IMR-90 (cell line): ENCODE results near the gene RBM46. TPM values are rescaled to one million over a fixed set of nuclear protein-coding genes. Genes with fewer than 3 reads are reported as not detected.

ENCODE experiments used
- ATAC-seq: fragments of 200-7000 bp; cut with Tn5 transposase; 2 replicates; pipeline ENCODE4 v1.9.1; 2020; ENCODE audit warnings: low read depth, mild to moderate bottlenecking, moderate library complexity
- BruUV-seq: library from RNA; stranded (reverse); fragments of 400-500 nt; replicated peaks from 2 replicates; lab custom pipeline; 2021; lab: Mats Ljungman, UMichigan
- CTCF ChIA-PET: fragments of 300-600 bp; formaldehyde crosslinking; extraction: SDS; loops from one replicate; lab custom pipeline; 2021; ENCODE audit warnings: antibody characterized with exemption; lab: Yijun Ruan, JAX
- POLR2A ChIA-PET: fragments of 300-600 bp; sonication (Branson Sonifier 250); formaldehyde crosslinking; loops from one replicate; lab custom pipeline; 2022; ENCODE audit warnings: antibody characterized with exemption; ENCODE audit not compliant: unreplicated experiment; lab: Charles Lee
- DNase-seq: peaks from one replicate; pipeline ENCODE4 v3.0.0; 2013
- H2AFZ ChIP-seq: replicated peaks from 2 replicates; pipeline ENCODE3; 2013; ENCODE audit warnings: low read length, mild to moderate bottlenecking; ENCODE audit not compliant: poor library complexity
- H2AK5ac ChIP-seq: 2 replicates; pipeline ENCODE4 v1.6.1; 2013; ENCODE audit warnings: low read depth, low read length, inconsistent platforms
- H2AK9ac ChIP-seq: replicated peaks from 2 replicates; pipeline ENCODE3; 2013; ENCODE audit warnings: mild to moderate bottlenecking, low read depth, low read length, moderate library complexity; ENCODE audit not compliant: poor library complexity
- H2BK120ac ChIP-seq: 2 replicates; pipeline ENCODE4 v1.6.1; 2013; ENCODE audit warnings: low read depth, low read length, inconsistent platforms
- H2BK15ac ChIP-seq: 3 replicates; pipeline ENCODE4 v1.6.1; 2013; ENCODE audit warnings: low read depth, low read length, inconsistent platforms
- H2BK20ac ChIP-seq: 2 replicates; pipeline ENCODE4 v1.6.1; 2013; ENCODE audit warnings: low read depth, mild to moderate bottlenecking, inconsistent platforms, low read length, moderate library complexity
- H2BK5ac ChIP-seq: 2 replicates; pipeline ENCODE4 v1.6.1; 2013; ENCODE audit warnings: mild to moderate bottlenecking, low read depth, low read length, inconsistent platforms; ENCODE audit not compliant: poor library complexity, severe bottlenecking
- H3K14ac ChIP-seq: replicated peaks from 2 replicates; pipeline ENCODE4 v1.6.1; 2013; ENCODE audit warnings: low read depth, low read length, inconsistent platforms
- H3K18ac ChIP-seq: 2 replicates; pipeline ENCODE4 v1.6.1; 2013; ENCODE audit warnings: low read depth, low read length, control low read depth
- H3K23ac ChIP-seq: 2 replicates; pipeline ENCODE4 v1.6.1; 2013; ENCODE audit warnings: low read depth, low read length, inconsistent platforms
- H3K27ac ChIP-seq: 2 replicates; pipeline ENCODE4 v1.5.1; 2013; ENCODE audit warnings: mild to moderate bottlenecking, control low read depth, low read length; ENCODE audit not compliant: insufficient read depth
- H3K27me3 ChIP-seq: 2 replicates; pipeline ENCODE4 v1.6.1; 2013; ENCODE audit warnings: low read length; ENCODE audit not compliant: control insufficient read depth, insufficient read depth
- H3K36me3 ChIP-seq: 2 replicates; pipeline ENCODE4 v1.6.1; 2013; ENCODE audit warnings: low read length, mixed read lengths; ENCODE audit not compliant: control insufficient read depth, insufficient read depth
- H3K4ac ChIP-seq: 2 replicates; pipeline ENCODE4 v1.6.1; 2013; ENCODE audit warnings: low read depth, low read length, inconsistent platforms
- H3K4me1 ChIP-seq: 2 replicates; pipeline ENCODE4 v1.6.1; 2013; ENCODE audit warnings: low read length, mixed read lengths; ENCODE audit not compliant: control insufficient read depth, insufficient read depth
- H3K4me2 ChIP-seq: 2 replicates; pipeline ENCODE4 v1.6.1; 2013; ENCODE audit warnings: low read depth, mild to moderate bottlenecking, control low read depth, low read length, moderate library complexity
- H3K4me3 ChIP-seq: 2 replicates; pipeline ENCODE4 v1.5.1; 2013; ENCODE audit warnings: low read depth, mild to moderate bottlenecking, control low read depth, low read length, moderate library complexity; ENCODE audit not compliant: insufficient read depth
- H3K56ac ChIP-seq: 2 replicates; pipeline ENCODE4 v1.6.1; 2013; ENCODE audit warnings: low read length, inconsistent platforms; ENCODE audit not compliant: insufficient read depth; ENCODE audit errors: extremely low read depth
- H3K79me1 ChIP-seq, 2 experiments: 2 replicates each; pipeline ENCODE4 v1.6.1; 2013; ENCODE audit warnings: low read length in 2 of 2, inconsistent platforms in 1 of 2, low read depth in 1 of 2
- H3K9ac ChIP-seq: 2 replicates; pipeline ENCODE4 v1.6.1; 2013; ENCODE audit warnings: low read depth, low read length, control low read depth
- H3K9me1 ChIP-seq: 2 replicates; pipeline ENCODE4 v1.6.1; 2013; ENCODE audit warnings: low read length, inconsistent platforms; ENCODE audit not compliant: insufficient read depth
- H3K9me3 ChIP-seq: 2 replicates; pipeline ENCODE4 v1.6.1; 2013; ENCODE audit warnings: low read length; ENCODE audit not compliant: control insufficient read depth, insufficient read depth
- H4K20me1 ChIP-seq: 2 replicates; pipeline ENCODE4 v1.6.1; 2013; ENCODE audit warnings: low read length, inconsistent platforms; ENCODE audit not compliant: insufficient read depth
- H4K5ac ChIP-seq: 2 replicates; pipeline ENCODE4 v1.6.1; 2013; ENCODE audit warnings: mild to moderate bottlenecking, low read depth, low read length, control low read depth
- H4K8ac ChIP-seq, 2 experiments: 2 replicates each; pipeline ENCODE4 v1.6.1; 2013; ENCODE audit warnings: low read depth in 2 of 2, low read length in 2 of 2, control low read depth in 1 of 2, inconsistent platforms in 1 of 2
- H4K91ac ChIP-seq: 2 replicates; pipeline ENCODE4 v1.6.1; 2013; ENCODE audit warnings: low read depth, low read length, inconsistent platforms; ENCODE audit not compliant: insufficient read depth
- BHLHE40 ChIP-seq: fragments of 150-350 bp; IDR thresholded peaks from 2 replicates; pipeline ENCODE4 v1.6.1; 2016; ENCODE audit warnings: mild to moderate bottlenecking, low read depth, low read length
- CEBPB ChIP-seq: IDR thresholded peaks from 2 replicates; pipeline ENCODE4 v1.6.1; 2012; ENCODE audit warnings: low read depth, low read length, improper control_type of control experiment
- CHD1 ChIP-seq: IDR thresholded peaks from 2 replicates; pipeline ENCODE4 v1.6.1; 2012; ENCODE audit warnings: low read depth, low read length, improper control_type of control experiment
- FOS ChIP-seq: fragments of 150-350 bp; IDR thresholded peaks from 2 replicates; pipeline ENCODE4 v1.6.1; 2016; ENCODE audit warnings: low read depth, low read length
- MAFK ChIP-seq: IDR thresholded peaks from 2 replicates; pipeline ENCODE4 v1.6.1; 2012; ENCODE audit warnings: low read depth, low read length, improper control_type of control experiment
- MAZ ChIP-seq: IDR thresholded peaks from 2 replicates; pipeline ENCODE4 v1.6.1; 2012; ENCODE audit warnings: low read depth, mild to moderate bottlenecking, low read length, improper control_type of control experiment, moderate library complexity, borderline replicate concordance
- MXI1 ChIP-seq: IDR thresholded peaks from 2 replicates; pipeline ENCODE4 v1.6.1; 2012; ENCODE audit warnings: low read depth, mild to moderate bottlenecking, low read length, moderate library complexity, borderline replicate concordance
- NFE2L2 ChIP-seq: fragments of 150-350 bp; IDR thresholded peaks from 2 replicates; pipeline ENCODE4 v1.6.1; 2016; ENCODE audit warnings: low read depth, mild to moderate bottlenecking, low read length
- POLR2A ChIP-seq: IDR thresholded peaks from 2 replicates; pipeline ENCODE4 v1.6.1; 2012; ENCODE audit warnings: mild to moderate bottlenecking, low read depth, low read length
- RAD21 ChIP-seq: IDR thresholded peaks from 2 replicates; pipeline ENCODE4 v1.6.1; 2012; ENCODE audit warnings: low read length, improper control_type of control experiment
- RCOR1 ChIP-seq: IDR thresholded peaks from 2 replicates; pipeline ENCODE4 v1.6.1; 2012; ENCODE audit warnings: mild to moderate bottlenecking, low read length, improper control_type of control experiment; ENCODE audit not compliant: insufficient replicate concordance
- RFX5 ChIP-seq: IDR thresholded peaks from 2 replicates; pipeline ENCODE4 v1.8.0; 2012; ENCODE audit warnings: low read depth, mild to moderate bottlenecking, low read length, moderate library complexity
- SMC3 ChIP-seq: fragments of 150-350 bp; IDR thresholded peaks from 2 replicates; pipeline ENCODE4 v1.6.1; 2016; ENCODE audit warnings: low read depth, mild to moderate bottlenecking, antibody characterized with exemption, low read length, moderate library complexity
- WGBS, 2 experiments: methylation state at CpG; one replicate each; pipeline versions ENCODE4 v1.1.5 to v1.1.7; 2013; ENCODE audit warnings: missing lambda C conversion rate in 2 of 2; ENCODE audit not compliant: insufficient read length in 1 of 2; ENCODE audit errors: extremely low coverage in 2 of 2; 5-methylcytosine and 5-hydroxymethylcytosine counted together
- dilution Hi-C: fragments of 300-500 bp; cut with HindIII; formaldehyde crosslinking; loops from one replicate; pipeline ENCODE4 v1.14.3; 2018; ENCODE audit warnings: low sequenced_read_pairs; ENCODE audit not compliant: unreplicated experiment
- in situ Hi-C: fragments of 300-500 bp; cut with MboI; formaldehyde crosslinking; loops from 3 replicates; pipeline ENCODE4 v1.14.3; 2019; ENCODE audit warnings: low sequenced_read_pairs, inconsistent platforms, mixed read lengths
- intact Hi-C: fragments of 100-400 bp; cut with micrococcal nuclease; formaldehyde crosslinking; loops from 2 replicates; pipeline ENCODE4 v1.10.0; 2022
- polyA plus RNA-seq, 3 experiments: library from polyadenylated mRNA; depleted of rRNA; stranded (reverse); fragments of >200 nt; gene quantifications; 2 replicates each; pipeline ENCODE4 v1.2.3, GENCODE V29; 2012; ENCODE audit warnings: low replicate concordance in 1 of 3
- total RNA-seq: library from RNA; depleted of rRNA; stranded (reverse); fragments of >200 nt; gene quantifications from 2 replicates; pipeline ENCODE4 v1.2.3, GENCODE V29; 2012
- TF ChIP-seq, protein P1 (sequence below): fragments of 150-350 bp; IDR thresholded peaks from 2 replicates; pipeline ENCODE4 v1.6.1; 2017; ENCODE audit warnings: mild to moderate bottlenecking, antibody characterized with exemption, low read length, low read depth
- TF ChIP-seq, protein P2 (sequence below): fragments of 150-350 bp; IDR thresholded peaks from 2 replicates; pipeline ENCODE4 v1.6.1; 2016; ENCODE audit warnings: low read depth, mild to moderate bottlenecking, low read length, moderate library complexity, borderline replicate concordance

RBM46 gene
- total and polyA plus RNA-seq, 2 of the 4 experiments (the other 2 are of a cell fraction) = not detected

DNA sequence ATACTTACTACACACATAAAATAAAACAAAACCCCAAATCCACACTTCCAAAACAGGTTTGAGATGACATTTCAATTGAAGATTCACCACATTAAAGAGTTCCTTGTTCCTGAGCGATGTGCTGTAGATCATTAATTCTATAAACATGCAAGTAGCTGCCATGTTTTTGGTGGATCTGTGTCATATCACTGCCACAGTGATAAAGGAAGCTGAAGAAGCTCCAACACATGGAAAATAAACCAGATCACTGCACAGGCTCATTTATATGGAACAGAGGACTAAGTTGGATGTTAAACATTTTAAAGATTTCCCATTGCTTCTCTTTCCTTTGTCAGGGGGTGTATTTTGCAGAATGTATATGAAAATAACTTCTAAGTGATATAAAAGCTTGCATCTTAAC is 2.8 kb upstream of the RBM46 start:
- H2BK5ac ChIP-seq = no peak overlapping the region
- no peak overlapping the region for H3K9ac ChIP-seq
- H4K5ac ChIP-seq = no peak overlapping the region
- no peaks in the 10 kb centered on the region for H3K27me3 ChIP-seq
- TF ChIP-seq BHLHE40 (no peak), MAFK (no peak), RCOR1 (no peak), RAD21 (no peak), CHD1 (no peak), CEBPB (no peak), RFX5 (no peak), NFE2L2 (no peak), SMC3 (no peak), MXI1 (no peak), MAZ (no peak), FOS (no peak), POLR2A (no peak)
- TF ChIP-seq, protein P1, sequence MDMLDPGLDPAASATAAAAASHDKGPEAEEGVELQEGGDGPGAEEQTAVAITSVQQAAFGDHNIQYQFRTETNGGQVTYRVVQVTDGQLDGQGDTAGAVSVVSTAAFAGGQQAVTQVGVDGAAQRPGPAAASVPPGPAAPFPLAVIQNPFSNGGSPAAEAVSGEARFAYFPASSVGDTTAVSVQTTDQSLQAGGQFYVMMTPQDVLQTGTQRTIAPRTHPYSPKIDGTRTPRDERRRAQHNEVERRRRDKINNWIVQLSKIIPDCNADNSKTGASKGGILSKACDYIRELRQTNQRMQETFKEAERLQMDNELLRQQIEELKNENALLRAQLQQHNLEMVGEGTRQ = no peak
- TF ChIP-seq, protein P2, sequence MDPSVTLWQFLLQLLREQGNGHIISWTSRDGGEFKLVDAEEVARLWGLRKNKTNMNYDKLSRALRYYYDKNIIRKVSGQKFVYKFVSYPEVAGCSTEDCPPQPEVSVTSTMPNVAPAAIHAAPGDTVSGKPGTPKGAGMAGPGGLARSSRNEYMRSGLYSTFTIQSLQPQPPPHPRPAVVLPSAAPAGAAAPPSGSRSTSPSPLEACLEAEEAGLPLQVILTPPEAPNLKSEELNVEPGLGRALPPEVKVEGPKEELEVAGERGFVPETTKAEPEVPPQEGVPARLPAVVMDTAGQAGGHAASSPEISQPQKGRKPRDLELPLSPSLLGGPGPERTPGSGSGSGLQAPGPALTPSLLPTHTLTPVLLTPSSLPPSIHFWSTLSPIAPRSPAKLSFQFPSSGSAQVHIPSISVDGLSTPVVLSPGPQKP = no peak
- H2BK120ac ChIP-seq = no peak overlapping the region
- H3K4ac ChIP-seq = no peak overlapping the region
- H3K9me1 ChIP-seq = no peaks in the 10 kb centered on the region
- no peak for ATAC-seq
- no peaks in the 10 kb centered on the region for H3K36me3 ChIP-seq
- no peaks in the 10 kb centered on the region for H4K20me1 ChIP-seq
- no peak overlapping the region for H4K8ac ChIP-seq
- no TSS peak for BruUV-seq
- H2AFZ ChIP-seq = no peak overlapping the region
- dilution Hi-C loops = no loop called here
- H3K4me1 ChIP-seq = no peaks in the 10 kb centered on the region
- H2AK5ac ChIP-seq = no peak overlapping the region
- POLR2A ChIA-PET = no interaction called here
- no peak overlapping the region for H3K23ac ChIP-seq
- H2BK15ac ChIP-seq = no peak overlapping the region
- no peak overlapping the region for H3K4me2 ChIP-seq
- no peak overlapping the region for H3K56ac ChIP-seq
- H3K18ac ChIP-seq = no peak overlapping the region
- H3K27ac ChIP-seq = no peak overlapping the region
- in situ Hi-C loops = loop anchor here (10.0 kb wide), 1 partner anchor 223 kb away; the partner anchor contains the start of gene PLRG1
- no peak overlapping the region for H3K4me3 ChIP-seq
- H3K79me1 ChIP-seq = no peaks in the 10 kb centered on the region
- WGBS, 2 experiments = no CpG with 5 or more reads among the region's 1 CpG
- H3K14ac ChIP-seq = no peak overlapping the region
- intact Hi-C loops = loop anchor here (5.0 kb wide), 1 partner anchor 141 kb away; no protein-coding TSS in a partner anchor
- CTCF ChIA-PET = interaction anchor here (0.7 kb wide), 1 partner anchor 92 kb away, joined by 6 read pairs; no protein-coding TSS in a partner anchor
- DNase-seq = no peak
- no peaks in the 10 kb centered on the region for H3K9me3 ChIP-seq
- no peak overlapping the region for H2BK20ac ChIP-seq
- H2AK9ac ChIP-seq = no peak overlapping the region
- no peak overlapping the region for H4K91ac ChIP-seq
